Epithelial cell of esophagus (primary cell): ENCODE measurements around the gene DDT.

Experiments
- DNase-seq: peaks from one replicate; pipeline ENCODE4 v3.0.0; 2010; ENCODE audit warnings: low read depth
- H3K4me3 ChIP-seq: 2 replicates; pipeline ENCODE4 v1.5.1; 2011; ENCODE audit warnings: mild to moderate bottlenecking, low read length, control low read depth
- CTCF ChIP-seq: IDR thresholded peaks from 2 replicates; pipeline ENCODE4 v1.5.1; 2011; ENCODE audit warnings: low read depth, mild to moderate bottlenecking, low read length, control low read depth, inconsistent platforms; ENCODE audit not compliant: insufficient read depth; ENCODE audit errors: missing control alignments

DDT gene

GRCh38 chr22:24008381-24009226, 34.4 kb upstream of the DDT start:
- no peak for TF ChIP-seq CTCF
- DNase-seq, result no peak
- no peak overlapping the region for H3K4me3 ChIP-seq

- no peak overlapping the region for H3K4me3 ChIP-seq
- no peak for DNase-seq
- TF ChIP-seq CTCF, result no peak
These were observed 33.7 kb upstream of the DDT start for GRCh38 chr22:24008022-24008283.

- no peak for TF ChIP-seq CTCF
- DNase-seq, result no peak
- H3K4me3 ChIP-seq, result no peak overlapping the region
These were observed 33.2 kb upstream of the DDT start for GRCh38 chr22:24007253-24008021.

- no peak for TF ChIP-seq CTCF
- H3K4me3 ChIP-seq, result no peak overlapping the region
- no peak for DNase-seq
These were observed 32.6 kb upstream of the DDT start for GRCh38 chr22:24006914-24007214.

- no peak for DNase-seq
- no peak for TF ChIP-seq CTCF
- H3K4me3 ChIP-seq, result no peak overlapping the region
These were observed 32.1 kb upstream of the DDT start for GRCh38 chr22:24006207-24006913.

GRCh38 chr22:24005201-24005600, 31.0 kb upstream of the DDT start, which contains the start of gene GSTT4:
TSS of gene GSTT4 (minus strand) at chr22:24005453. CDS start at chr22:24005356, 97 bp downstream.
- no peak within 1 kb of the TSS for H3K4me3 ChIP-seq
- no peak for DNase-seq
- no peak for TF ChIP-seq CTCF

GRCh38 chr22:24003887-24004286, 29.6 kb upstream of the DDT start:
- no peak overlapping the region for H3K4me3 ChIP-seq
- TF ChIP-seq CTCF, result no peak
- DNase-seq, result no peak
